Stomach (tissue), 9 donors: ENCODE results near the gene HSFX1. TPM values are rescaled to one million over a fixed set of nuclear protein-coding genes. Genes with fewer than 3 reads are reported as not detected.
"Not testable (repeated sequence)": the region's sequence is repeated elsewhere in the genome, so short reads cannot be mapped to it uniquely, and the experiment has no call there.

ENCODE experiments used
- DNase-seq, 2 donors: peaks; one replicate each; pipeline versions ENCODE4 v3.0.0 to v3.0.0-alpha.2; 2013 to 2019
- H3K27ac ChIP-seq, 5 donors: fragments of 200-600 bp in 4 of 5; sonication (generic) in 4 of 5; one replicate each; pipeline ENCODE4 v1.5.1; 2013 to 2019; ENCODE audit warnings: mild to moderate bottlenecking in 1 of 5, moderate library complexity in 1 of 5
- H3K27me3 ChIP-seq, 3 donors: fragments of 200-600 bp; sonication (generic); one replicate each; pipeline ENCODE4 v1.5.1; 2017 to 2019; ENCODE audit warnings: mixed run types in 1 of 3
- H3K36me3 ChIP-seq, 4 donors: fragments of 200-600 bp; sonication (generic); 1 replicate in 3 of 4; 2 replicates in 1 of 4; pipeline ENCODE4 v1.5.1; 2016 to 2019
- H3K4me1 ChIP-seq, 4 donors: fragments of 200-600 bp; sonication (generic); one replicate each; pipeline ENCODE4 v1.5.1; 2016 to 2019
- H3K4me3 ChIP-seq, 4 donors: fragments of 200-600 bp; sonication (generic) in 3 of 4; one replicate each; pipeline ENCODE4 v1.5.1; 2016 to 2019; ENCODE audit warnings: mild to moderate bottlenecking in 1 of 4
- H3K9me3 ChIP-seq, 4 donors: fragments of 200-600 bp; sonication (generic); one replicate each; pipeline ENCODE4 v1.5.1; 2016 to 2019
- CTCF ChIP-seq, 7 experiments: fragments of 450-650 bp in 4 of 7; fragments of 200-600 bp in 3 of 7; sonication (generic) in 3 of 7; IDR thresholded peaks; one replicate each; pipeline ENCODE4 v1.5.1; 2016 to 2019; ENCODE audit warnings: antibody characterized with exemption in 7 of 7, control low read depth in 2 of 7, mild to moderate bottlenecking in 1 of 7
- EP300 ChIP-seq: sonication (generic); formaldehyde crosslinking; IDR thresholded peaks from one replicate; pipeline ENCODE4 v1.6.1; 2017; ENCODE audit warnings: antibody characterized with exemption
- POLR2A ChIP-seq, 4 donors: fragments of 450-650 bp; IDR thresholded peaks; one replicate each; pipeline ENCODE4 v1.6.1; 2016; ENCODE audit warnings: antibody characterized with exemption in 4 of 4, control low read depth in 2 of 4, mild to moderate bottlenecking in 1 of 4, moderate library complexity in 1 of 4
- POLR2AphosphoS5 ChIP-seq, 3 donors: sonication (generic); formaldehyde crosslinking; IDR thresholded peaks; one replicate each; pipeline ENCODE4 v1.6.1; 2016; ENCODE audit warnings: antibody characterized with exemption in 3 of 3
- WGBS, 5 donors: extraction: QIAGEN DNeasy Blood & Tissue Kit in 3 of 5; methylation state at CpG; one replicate each; pipeline versions ENCODE4 v1.1.5 to v1.1.7; 2013 to 2018; 5-methylcytosine and 5-hydroxymethylcytosine counted together
- intact Hi-C: fragments of 100-400 bp; cut with DNase I; formaldehyde crosslinking; loops from one replicate; pipeline ENCODE4 v1.15.1; 2023; ENCODE audit warnings: low total_unique reads
- polyA plus RNA-seq, 3 donors: library from polyadenylated mRNA; stranded (reverse); fragments of 200-250 nt; gene quantifications; one replicate each; pipeline ENCODE4 v1.2.3, GENCODE V29; 2013
- total RNA-seq, 5 donors: library from RNA; depleted of rRNA; stranded (reverse); fragments of >200 nt; gene quantifications; one replicate each; pipeline versions ENCODE4 v1.1.0 to v1.2.3, GENCODE V29; 2014 to 2016
- donor health status: healthy with polysubstance abuse.
- donor health status: Bipolar disorder and iron deficiency.
- donor health status: healthy.

Gene HSFX1
- total and polyA plus RNA-seq, 8 donors, result 0.37 to 1.3 TPM; not detected in 6

- H3K27ac ChIP-seq, result no peak overlapping the region
- TF ChIP-seq POLR2A (IDR thresholded peaks at IDR 0.05) (no peak), CTCF (IDR thresholded peaks at IDR 0.05) (no peak), POLR2AphosphoS5 (IDR thresholded peaks at IDR 0.05) (no peak), EP300 (no peak)
- no peak for DNase-seq
- no peaks in the 10 kb centered on the region for H3K4me1 ChIP-seq
- H3K27me3 ChIP-seq, result no peaks in the 10 kb centered on the region
- H3K4me3 ChIP-seq, result no peak overlapping the region
- WGBS, 5 donors, result 60 to 91% (median 85%) methylated on average over 1 to 7 of the region's 7 CpGs
- no peaks in the 10 kb centered on the region for H3K9me3 ChIP-seq
- no peaks in the 10 kb centered on the region for H3K36me3 ChIP-seq
- intact Hi-C loops, result no loop called here
Measured at GRCh38 chrX:149759824-149760223, 14.0 kb upstream of the HSFX1 start.

- Histone ChIP-seq H3K4me1 (no peaks in the 10 kb centered on the region), H3K9me3 (no peaks in the 10 kb centered on the region), H3K4me3 (no peak overlapping the region), H3K27me3 (no peaks in the 10 kb centered on the region), H3K27ac (no peak overlapping the region), H3K36me3 (no peaks in the 10 kb centered on the region)
- no peak for DNase-seq
- TF ChIP-seq POLR2AphosphoS5 (IDR thresholded peaks at IDR 0.05) (no peak), EP300 (no peak)
- WGBS, 5 donors, result 85 to 100% (median 90%) methylated on average over 2 to 3 of the region's 3 CpGs
- intact Hi-C loops, result no loop called here
Measured at GRCh38 chrX:149760965-149761364, 12.9 kb upstream of the HSFX1 start.

GRCh38 chrX:149761858-149762674 lies 11.8 kb upstream of the HSFX1 start:
- intact Hi-C loops, DNase-seq: not testable (repeated sequence)

GRCh38 chrX:149762696-149763614 lies 10.9 kb upstream of the HSFX1 start:
- H3K27me3 ChIP-seq, result no peaks in the 10 kb centered on the region
- H3K4me3 ChIP-seq, result no peak overlapping the region
- H3K27ac ChIP-seq, result no peak overlapping the region
- no peaks in the 10 kb centered on the region for H3K4me1 ChIP-seq
- WGBS, 5 donors, result 57 to 86% (median 72%) methylated on average over 6 to 11 of the region's 11 CpGs
- H3K9me3 ChIP-seq, result no peaks in the 10 kb centered on the region
- DNase-seq, result no peak
- H3K36me3 ChIP-seq, result no peaks in the 10 kb centered on the region
- intact Hi-C loops, result no loop called here
- TF ChIP-seq POLR2AphosphoS5 (IDR thresholded peaks at IDR 0.05) (no peak), POLR2A (IDR thresholded peaks at IDR 0.05) (no peak), CTCF (IDR thresholded peaks at IDR 0.05) (no peak), EP300 (no peak)

More at GRCh38 chrX:149761858-149762674, 11.8 kb upstream of the HSFX1 start:
- not testable (repeated sequence) for H3K27ac ChIP-seq, H3K36me3 ChIP-seq, H3K27me3 ChIP-seq, H3K4me1 ChIP-seq, H3K4me3 ChIP-seq, H3K9me3 ChIP-seq
- 78 to 97% (median 90%) methylated on average over 5 to 22 of the region's 22 CpGs for WGBS, 5 donors

GRCh38 chrX:149770344-149770743 lies 3.5 kb upstream of the HSFX1 start:
- H3K4me3 ChIP-seq, intact Hi-C loops, DNase-seq, H3K36me3 ChIP-seq, H3K9me3 ChIP-seq, H3K4me1 ChIP-seq, H3K27ac ChIP-seq, H3K27me3 ChIP-seq: not testable (repeated sequence)
- 73 to 86% methylated on average over 3 of the region's 12 CpGs; no CpG with 5 or more reads in 3 of the 5 donors for WGBS, 5 donors

- H3K9me3 ChIP-seq, H3K36me3 ChIP-seq, intact Hi-C loops, H3K4me1 ChIP-seq, DNase-seq, H3K27me3 ChIP-seq, H3K4me3 ChIP-seq, H3K27ac ChIP-seq: not testable (repeated sequence)
- no CpG with 5 or more reads among the region's 9 CpGs for WGBS, 5 donors
Measured at GRCh38 chrX:149773026-149773425, 842 bp upstream of the HSFX1 start.

GRCh38 chrX:149777999-149778398 lies 4.1 kb downstream of the HSFX1 start:
- H3K36me3 ChIP-seq, H3K27ac ChIP-seq, H3K9me3 ChIP-seq, H3K4me3 ChIP-seq, H3K4me1 ChIP-seq, H3K27me3 ChIP-seq, intact Hi-C loops, DNase-seq: not testable (repeated sequence)
- no CpG with 5 or more reads among the region's 7 CpGs for WGBS, 5 donors

- H3K4me1 ChIP-seq, DNase-seq, H3K4me3 ChIP-seq, H3K27me3 ChIP-seq, H3K9me3 ChIP-seq, intact Hi-C loops, H3K27ac ChIP-seq, H3K36me3 ChIP-seq: not testable (repeated sequence)
- no CpG with 5 or more reads among the region's 14 CpGs for WGBS, 5 donors
Measured at GRCh38 chrX:149781727-149782126, 7.9 kb downstream of the HSFX1 start, which contains the start of gene MAGEA9. Gene MAGEA9 (plus strand): TSS chrX:149781930. CDS start chrX:149786211, 4,281 bp downstream.

- DNase-seq, H3K4me3 ChIP-seq, H3K36me3 ChIP-seq, H3K27ac ChIP-seq, intact Hi-C loops, H3K4me1 ChIP-seq, H3K27me3 ChIP-seq, H3K9me3 ChIP-seq: not testable (repeated sequence)
- WGBS, 5 donors, result no CpG with 5 or more reads among the region's 1 CpG
Measured at GRCh38 chrX:149795531-149795930, 21.7 kb downstream of the HSFX1 start.
